K562 (cell line): ENCODE measurements around the gene POP7. TPM values are rescaled to one million over a fixed set of nuclear protein-coding genes. Genes with fewer than 3 reads are reported as not detected.

Experiments
- BRD9 ChIP-seq: fragments of 450-650 bp; IDR thresholded peaks from 2 replicates; pipeline ENCODE4 v1.6.1; 2018; ENCODE audit warnings: low read depth; ENCODE audit not compliant: partially characterized antibody
- CLOCK ChIP-seq: fragments of 250-450 bp; sonication (Bioruptor Pico); IDR thresholded peaks from 2 replicates; pipeline ENCODE4 v1.4.0; 2020; ENCODE audit warnings: mild to moderate bottlenecking, moderate library complexity, borderline replicate concordance
- RFX7 ChIP-seq: fragments of 250-450 bp; sonication (Bioruptor Pico); IDR thresholded peaks from 2 replicates; pipeline ENCODE4 v1.5.1; 2021; ENCODE audit warnings: mild to moderate bottlenecking
- RHOXF2B ChIP-seq: fragments of 250-450 bp; sonication (Bioruptor Pico); conservative IDR thresholded peaks from 2 replicates; pipeline ENCODE4 v1.5.1; 2021
- YY1 ChIP-seq, 3 experiments: IDR thresholded peaks; 2 replicates each; pipeline ENCODE4 v1.6.1; 2011; ENCODE audit warnings: low read length in 2 of 3, mild to moderate bottlenecking in 2 of 3, moderate library complexity in 2 of 3, borderline replicate concordance in 1 of 3, control low read depth in 1 of 3, low read depth in 1 of 3; ENCODE audit not compliant: insufficient read depth in 3 of 3, insufficient replicate concordance in 2 of 3, control insufficient read depth in 1 of 3, insufficient read length in 1 of 3; ENCODE audit errors: extremely low read depth in 1 of 3
- ZNF146 ChIP-seq: IDR thresholded peaks from one replicate; pipeline ENCODE4 v1.6.1; 2018; ENCODE audit warnings: missing compliant biosample characterization; ENCODE audit not compliant: unreplicated experiment
- ZNF197 ChIP-seq: fragments of 200-800 bp; sonication (Bioruptor generic); IDR thresholded peaks from 2 replicates; pipeline ENCODE4 v1.6.1; 2016; ENCODE audit warnings: low read depth, missing genetic modification characterization, missing compliant biosample characterization
- ZNF253 ChIP-seq: fragments of 250-450 bp; sonication (Bioruptor Pico); conservative IDR thresholded peaks from 2 replicates; pipeline ENCODE4 v1.6.1; 2021; ENCODE audit warnings: mild to moderate bottlenecking
- polyA plus RNA-seq, 8 experiments: library from polyadenylated mRNA; depleted of rRNA in 4 of 8; stranded (reverse) in 5 of 8; unstranded in 3 of 8; fragments of >200 nt; fragmentation: Nextera tagmentation in 2 of 8; fragmentation: Illumina TruSeq in 1 of 8; extraction: Ambion mirVana in 2 of 8; extraction: Trizol in 1 of 8; gene quantifications; 2 replicates each; pipeline versions ENCODE4 v1.2.1 to v1.2.3, GENCODE V29; 2011 to 2014; ENCODE audit warnings: inconsistent platforms in 1 of 8, missing spikeins in 1 of 8
- total RNA-seq, 7 experiments: library from RNA; depleted of rRNA in 6 of 7; stranded (reverse); fragments of >200 nt in 6 of 7; fragmentation: Illumina TruSeq in 2 of 7; extraction: Trizol in 2 of 7; gene quantifications; 2 replicates each; pipeline versions ENCODE4 v1.2.1 to v1.2.3, GENCODE V29; 2011 to 2021; ENCODE audit warnings: low replicate concordance in 1 of 7

POP7 gene
- total and polyA plus RNA-seq, 9 of the 15 experiments (the other 6 are each of a cell fraction or from before 2014, with no cell fraction given): 11.5 to 163 (median 68.9) TPM

- TF ChIP-seq YY1 (IDR thresholded peaks at IDR 0.05; ENCODE audit: borderline replicate concordance in 1 of 3, control insufficient read depth in 1 of 3, extremely low read depth in 1 of 3, insufficient read depth in 3 of 3, insufficient read length in 1 of 3, insufficient replicate concordance in 2 of 3, low read depth in 1 of 3, low read length in 2 of 3) (no peak), RFX7 (CRISPR knock-in tag) (no peak), ZNF197 (CRISPR knock-in tag) (no peak), RHOXF2B (no peak), BRD9 (no peak), ZNF253 (CRISPR knock-in tag) (0 out of 2 replicates have a peak, but pooled peaks have one; percentile 44), ZNF146 (CRISPR knock-in tag) (no peak), CLOCK (CRISPR knock-in tag) (no peak)
Observed at GRCh38 chr7:100680576-100681271, 25.2 kb upstream of the POP7 start (continued).
